Measurements from ENCODE around the gene AURKAIP1.

AURKAIP1 gene

DNA sequence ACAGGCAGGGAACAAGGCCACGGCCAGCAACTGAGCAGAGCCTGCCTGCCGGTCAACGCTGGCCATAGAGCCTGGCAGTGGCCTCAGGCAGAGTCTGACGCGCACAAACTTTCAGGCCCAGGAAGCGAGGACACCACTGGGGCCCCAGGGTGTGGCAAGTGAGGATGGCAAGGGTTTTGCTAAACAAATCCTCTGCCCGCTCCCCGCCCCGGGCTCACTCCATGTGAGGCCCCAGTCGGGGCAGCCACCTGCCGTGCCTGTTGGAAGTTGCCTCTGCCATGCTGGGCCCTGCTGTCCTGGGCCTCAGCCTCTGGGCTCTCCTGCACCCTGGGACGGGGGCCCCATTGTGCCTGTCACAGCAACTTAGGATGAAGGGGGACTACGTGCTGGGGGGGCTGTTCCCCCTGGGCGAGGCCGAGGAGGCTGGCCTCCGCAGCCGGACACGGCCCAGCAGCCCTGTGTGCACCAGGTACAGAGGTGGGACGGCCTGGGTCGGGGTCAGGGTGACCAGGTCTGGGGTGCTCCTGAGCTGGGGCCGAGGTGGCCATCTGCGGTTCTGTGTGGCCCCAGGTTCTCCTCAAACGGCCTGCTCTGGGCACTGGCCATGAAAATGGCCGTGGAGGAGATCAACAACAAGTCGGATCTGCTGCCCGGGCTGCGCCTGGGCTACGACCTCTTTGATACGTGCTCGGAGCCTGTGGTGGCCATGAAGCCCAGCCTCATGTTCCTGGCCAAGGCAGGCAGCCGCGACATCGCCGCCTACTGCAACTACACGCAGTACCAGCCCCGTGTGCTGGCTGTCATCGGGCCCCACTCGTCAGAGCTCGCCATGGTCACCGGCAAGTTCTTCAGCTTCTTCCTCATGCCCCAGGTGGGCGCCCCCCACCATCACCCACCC is 43.7 kb downstream of the AURKAIP1 start, which contains the start of gene TAS1R3:
TAS1R3 (plus strand) TSS at position 213 of the 898 bp plus-strand sequence; CDS start at position 279, 66 bp downstream.
- no peak for DNase-seq

DNA sequence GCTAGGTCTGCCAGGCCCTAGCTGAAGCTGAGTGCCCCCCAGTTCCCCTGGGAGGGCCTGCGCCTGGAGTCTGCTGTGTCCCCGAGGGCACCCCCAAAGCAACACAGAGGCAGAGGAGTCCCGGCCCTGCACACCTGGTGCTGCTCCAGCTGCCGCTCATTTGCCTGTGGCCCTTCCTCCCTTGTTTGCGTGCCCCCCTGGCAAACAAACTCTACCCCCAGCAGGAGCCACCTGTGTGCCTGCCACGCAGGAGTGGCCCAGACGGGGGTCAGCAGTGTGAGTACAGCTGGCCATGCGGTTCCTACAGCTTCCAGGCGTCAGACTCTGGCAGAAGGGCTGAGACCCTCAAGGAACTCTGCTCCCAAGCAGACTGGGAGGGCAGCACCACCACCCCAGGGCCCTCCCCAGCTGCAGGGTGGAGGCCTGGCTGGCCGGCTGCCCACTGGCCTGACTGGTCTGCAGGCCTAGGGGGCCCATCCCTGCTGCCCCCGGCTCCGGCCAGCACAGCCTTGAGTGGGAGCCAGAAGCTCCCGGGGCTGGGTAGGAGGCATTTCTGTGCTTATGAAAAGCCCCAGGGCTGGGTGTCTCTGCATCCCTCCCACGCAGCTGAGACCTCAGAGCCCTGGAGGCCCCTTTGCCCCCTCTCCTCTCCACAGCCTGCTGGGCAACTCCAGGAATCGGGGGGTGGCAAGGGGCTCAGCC is 44.5 kb downstream of the AURKAIP1 start:
- DNase-seq, result no peak

DNA sequence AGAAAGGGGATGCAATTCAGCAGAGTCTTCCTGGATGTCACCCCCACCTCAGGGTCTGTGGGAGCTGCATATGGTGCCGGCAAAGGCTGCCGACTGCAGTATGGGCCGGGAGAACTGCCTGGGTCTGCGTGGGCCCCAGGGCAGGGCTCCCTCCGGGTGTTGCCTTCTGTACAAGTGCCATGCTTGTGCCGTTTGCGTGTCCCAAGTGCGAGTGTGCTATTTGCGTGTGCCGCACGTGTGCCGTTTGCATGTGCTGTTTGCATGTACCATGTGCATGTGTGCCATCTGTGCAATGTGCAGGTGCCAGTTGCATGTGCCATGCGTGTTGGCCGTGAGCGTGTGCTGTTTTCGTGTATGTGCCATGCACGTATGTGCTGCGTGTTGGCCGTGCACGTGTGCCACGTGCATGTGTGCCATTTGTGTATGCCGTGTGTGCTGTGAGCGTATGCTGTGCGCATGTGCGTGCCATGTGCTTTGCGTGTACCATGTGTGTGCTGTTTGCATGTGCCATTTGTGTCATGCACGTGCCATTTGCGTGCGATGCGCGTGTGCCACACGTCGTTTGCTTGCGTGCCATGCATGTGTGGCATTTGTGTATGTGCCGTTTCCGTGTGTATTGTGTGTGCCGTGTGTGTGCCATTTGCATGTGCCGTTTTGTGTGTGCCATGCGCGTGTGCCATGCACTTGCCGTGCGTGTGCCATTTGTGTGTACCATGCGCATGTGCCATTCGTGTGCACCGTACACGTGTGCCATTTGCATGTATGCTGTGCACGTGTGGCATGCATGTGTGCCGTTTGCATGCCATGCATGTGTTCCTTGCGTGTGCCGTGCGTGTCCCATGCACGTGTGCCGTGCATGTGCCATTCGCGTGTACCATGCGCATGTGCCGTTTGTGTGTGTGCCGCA is 45.5 kb downstream of the AURKAIP1 start:
- DNase-seq, result no peak

DNA sequence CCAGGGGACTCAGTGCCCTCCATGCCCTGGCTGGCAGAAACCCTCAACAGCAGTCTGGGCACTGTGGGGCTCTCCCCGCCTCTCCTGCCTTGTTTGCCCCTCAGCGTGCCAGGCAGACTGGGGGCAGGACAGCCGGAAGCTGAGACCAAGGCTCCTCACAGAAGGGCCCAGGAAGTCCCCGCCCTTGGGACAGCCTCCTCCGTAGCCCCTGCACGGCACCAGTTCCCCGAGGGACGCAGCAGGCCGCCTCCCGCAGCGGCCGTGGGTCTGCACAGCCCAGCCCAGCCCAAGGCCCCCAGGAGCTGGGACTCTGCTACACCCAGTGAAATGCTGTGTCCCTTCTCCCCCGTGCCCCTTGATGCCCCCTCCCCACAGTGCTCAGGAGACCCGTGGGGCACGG is 46.8 kb downstream of the AURKAIP1 start:
- DNase-seq, result no peak

DNA sequence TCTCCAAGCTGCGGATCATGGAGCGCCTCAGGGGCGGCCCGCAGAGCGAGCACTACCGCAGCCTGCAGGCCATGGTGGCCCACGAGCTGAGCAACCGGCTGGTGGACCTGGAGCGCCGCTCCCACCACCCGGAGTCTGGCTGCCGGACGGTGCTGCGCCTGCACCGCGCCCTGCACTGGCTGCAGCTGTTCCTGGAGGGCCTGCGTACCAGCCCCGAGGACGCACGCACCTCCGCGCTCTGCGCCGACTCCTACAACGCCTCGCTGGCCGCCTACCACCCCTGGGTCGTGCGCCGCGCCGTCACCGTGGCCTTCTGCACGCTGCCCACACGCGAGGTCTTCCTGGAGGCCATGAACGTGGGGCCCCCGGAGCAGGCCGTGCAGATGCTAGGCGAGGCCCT is 47.7 kb downstream of the AURKAIP1 start:
- DNase-seq, result no peak

DNA sequence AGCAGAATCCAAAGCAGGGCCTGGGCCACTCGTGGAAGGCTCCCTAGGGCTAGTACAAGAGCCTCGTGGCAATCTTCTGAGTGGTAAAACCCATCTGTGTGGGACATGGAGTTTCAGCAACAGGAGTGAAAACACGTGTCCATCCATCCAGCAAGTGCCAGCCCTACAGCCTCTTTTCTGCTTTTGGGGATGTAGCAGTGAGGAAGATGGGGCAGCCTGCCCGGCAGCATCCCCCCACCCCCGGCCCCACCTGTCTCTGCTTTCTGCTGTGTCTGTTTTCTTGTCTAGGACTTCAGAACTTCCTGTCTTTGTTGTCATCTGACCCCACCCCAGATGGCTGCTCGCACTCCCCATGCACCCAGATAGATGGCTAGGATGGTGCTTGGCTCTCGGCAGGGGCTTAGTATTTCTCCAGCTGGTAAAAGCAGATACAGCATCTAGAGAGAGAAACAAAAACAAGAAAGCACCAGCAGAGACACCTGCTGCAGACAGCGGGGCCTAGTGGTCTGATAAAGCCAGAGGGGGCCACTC is 48.9 kb downstream of the AURKAIP1 start:
- DNase-seq, result no peak

DNA sequence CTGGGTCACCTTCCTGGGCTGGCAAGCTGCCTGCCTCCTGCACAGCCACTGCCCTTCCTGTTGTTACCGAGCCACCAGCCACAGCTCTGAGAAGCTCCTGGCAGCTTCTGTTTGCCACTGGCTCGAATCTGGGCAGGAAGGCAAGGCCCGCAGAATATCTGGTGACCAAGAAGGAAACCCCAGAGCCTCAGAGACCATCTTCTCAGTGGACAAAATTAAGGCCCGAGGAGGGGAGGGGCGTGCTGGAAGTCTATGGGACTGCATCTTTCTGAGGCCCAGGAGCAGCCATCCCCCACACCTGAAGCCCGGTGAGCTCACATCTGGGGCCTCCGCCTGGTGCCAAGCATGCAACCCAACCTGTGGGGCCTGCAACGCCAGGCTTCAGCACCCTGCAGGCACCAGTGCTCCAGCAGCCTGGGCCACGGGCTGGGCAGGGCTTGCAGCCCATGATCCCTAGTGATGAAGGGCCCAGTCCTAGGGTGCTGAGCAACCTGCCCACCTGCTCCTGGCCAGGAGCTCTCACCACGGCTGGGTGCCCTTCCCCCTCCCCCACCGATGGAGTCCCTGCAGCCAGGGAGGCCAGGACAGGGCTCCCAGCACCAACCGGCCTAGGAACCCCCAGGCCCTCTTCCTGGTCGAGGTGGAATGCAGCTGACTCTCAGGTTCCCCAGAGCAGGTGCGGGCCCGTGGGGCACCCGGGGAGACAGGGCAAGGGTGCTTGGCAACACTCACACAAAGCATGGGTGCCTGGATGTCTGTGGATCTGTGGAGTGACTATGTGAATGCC is 49.5 kb downstream of the AURKAIP1 start:
- DNase-seq, result no peak

DNA sequence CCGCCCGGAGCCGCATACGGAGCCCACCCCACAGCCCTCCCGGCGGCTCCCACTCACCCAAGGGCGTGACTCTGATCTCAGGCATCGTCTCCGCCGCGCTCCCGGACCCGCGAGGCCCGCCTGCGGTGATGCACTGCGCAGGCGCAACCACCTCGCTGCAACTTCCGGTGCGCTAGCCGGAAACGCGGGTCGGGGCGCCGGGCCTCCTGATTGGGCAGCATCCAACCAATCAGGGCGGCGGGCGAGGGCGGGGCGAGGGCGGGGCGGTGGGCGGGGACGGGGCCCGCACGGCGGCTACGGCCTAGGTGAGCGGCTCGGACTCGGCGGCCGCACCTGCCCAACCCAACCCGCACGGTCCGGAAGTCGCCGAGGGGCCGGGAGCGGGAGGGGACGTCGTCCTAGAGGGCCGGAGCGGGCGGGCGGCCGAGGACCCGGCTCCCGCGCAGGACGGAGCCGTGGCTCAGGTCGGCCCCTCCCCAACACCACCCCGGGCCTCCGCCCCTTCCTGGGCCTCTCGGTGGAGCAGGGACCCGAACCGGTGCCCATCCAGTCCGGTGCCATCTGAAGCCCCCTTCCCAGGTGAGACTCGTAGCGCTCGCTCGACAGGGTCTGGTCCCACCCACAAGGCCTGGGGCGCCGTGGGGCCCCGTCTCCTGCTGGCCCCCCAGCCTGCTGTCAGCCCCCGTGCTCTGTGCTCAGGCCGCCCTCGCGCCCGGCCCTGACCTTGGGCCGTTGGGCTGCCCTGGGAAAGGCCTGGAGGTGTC is 50.3 kb downstream of the AURKAIP1 start, which contains the start of the genes CPTP and INTS11:
CPTP (plus strand) TSS at position 279 of the 764 bp plus-strand sequence. CDS start 2,109 bp downstream, outside the sequence.
INTS11 (minus strand) TSS at position 137 of the 764 bp plus-strand sequence; CDS start at position 85, 52 bp downstream.
- peak; percentile 86 for DNase-seq

DNA sequence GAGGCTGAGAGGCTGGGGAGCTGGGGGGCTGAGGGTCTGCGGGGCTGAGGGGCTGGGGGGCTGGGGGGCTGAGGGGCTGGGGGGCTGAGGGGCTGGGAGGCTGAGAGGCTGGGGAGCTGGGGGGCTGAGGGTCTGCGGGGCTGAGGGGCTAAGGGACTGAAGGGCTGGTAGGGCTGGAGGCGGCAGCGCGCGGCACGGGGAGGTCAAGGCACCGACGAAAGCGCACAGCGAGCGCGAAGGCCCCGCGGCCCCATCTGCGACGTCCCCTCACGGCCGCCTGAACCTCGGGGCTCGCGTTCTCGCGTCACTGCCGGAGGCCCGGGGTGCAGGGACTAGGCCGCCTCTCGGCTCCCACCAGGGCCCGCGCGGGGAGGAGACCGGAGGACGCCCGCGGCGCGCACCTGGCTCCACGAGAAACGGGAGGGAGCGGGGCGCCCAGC is 50.9 kb downstream of the AURKAIP1 start:
- DNase-seq, result no peak

Data from NCI-H1436 (cell line).